Neural progenitor cell (in vitro differentiated cells): ENCODE data around the gene PPP2R5C.

Experiments used
- EZH2 ChIP-seq: fragments of 200-600 bp; sonication (generic); IDR thresholded peaks from 2 replicates; pipeline ENCODE4 v1.6.1; 2017; ENCODE audit warnings: antibody characterized with exemption, mild to moderate bottlenecking, moderate library complexity
- EZH2phosphoT487 ChIP-seq: fragments of 200-600 bp; sonication (generic); IDR thresholded peaks from 2 replicates; pipeline ENCODE4 v1.6.1; 2017; ENCODE audit warnings: antibody characterized with exemption
- TF ChIP-seq, protein P1 (sequence below): fragments of 200-600 bp; sonication (generic); IDR thresholded peaks from 2 replicates; pipeline ENCODE4 v1.5.1; 2017; ENCODE audit warnings: antibody characterized with exemption, mild to moderate bottlenecking

DNA sequence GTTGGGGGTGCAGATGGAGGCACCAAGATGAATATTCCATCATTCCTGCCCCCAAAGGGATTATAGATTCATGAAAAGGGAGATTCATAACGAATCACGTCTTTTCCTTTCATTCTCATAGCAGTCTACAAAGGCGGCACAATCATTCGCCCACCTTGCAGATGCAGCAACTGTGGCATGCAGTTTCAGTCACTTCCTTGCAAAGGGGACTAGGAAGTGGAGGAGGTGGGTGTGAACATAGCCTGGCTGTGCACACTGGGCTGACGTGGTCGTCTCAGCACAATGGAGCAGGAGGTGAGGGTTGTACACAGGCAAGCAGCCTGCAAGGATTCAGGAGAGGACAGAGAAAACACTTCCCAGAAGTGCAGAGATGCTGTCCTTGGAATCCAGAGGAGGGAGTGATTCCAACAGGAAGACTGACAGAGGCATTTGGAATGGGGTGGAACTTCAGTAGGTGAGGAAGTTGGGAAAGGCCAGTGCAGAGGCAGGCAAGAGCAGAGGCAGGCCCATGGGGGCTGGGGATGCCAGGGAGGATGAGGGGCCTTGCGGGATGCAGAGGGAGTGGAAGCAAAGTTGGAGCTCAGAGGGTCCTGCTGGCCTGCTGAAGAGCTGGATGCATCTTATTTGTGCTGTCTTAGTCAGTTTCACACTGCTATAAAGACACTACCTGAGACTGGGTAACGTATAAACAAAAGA lies 21.9 kb upstream of the PPP2R5C start:
- TF ChIP-seq, protein P1, sequence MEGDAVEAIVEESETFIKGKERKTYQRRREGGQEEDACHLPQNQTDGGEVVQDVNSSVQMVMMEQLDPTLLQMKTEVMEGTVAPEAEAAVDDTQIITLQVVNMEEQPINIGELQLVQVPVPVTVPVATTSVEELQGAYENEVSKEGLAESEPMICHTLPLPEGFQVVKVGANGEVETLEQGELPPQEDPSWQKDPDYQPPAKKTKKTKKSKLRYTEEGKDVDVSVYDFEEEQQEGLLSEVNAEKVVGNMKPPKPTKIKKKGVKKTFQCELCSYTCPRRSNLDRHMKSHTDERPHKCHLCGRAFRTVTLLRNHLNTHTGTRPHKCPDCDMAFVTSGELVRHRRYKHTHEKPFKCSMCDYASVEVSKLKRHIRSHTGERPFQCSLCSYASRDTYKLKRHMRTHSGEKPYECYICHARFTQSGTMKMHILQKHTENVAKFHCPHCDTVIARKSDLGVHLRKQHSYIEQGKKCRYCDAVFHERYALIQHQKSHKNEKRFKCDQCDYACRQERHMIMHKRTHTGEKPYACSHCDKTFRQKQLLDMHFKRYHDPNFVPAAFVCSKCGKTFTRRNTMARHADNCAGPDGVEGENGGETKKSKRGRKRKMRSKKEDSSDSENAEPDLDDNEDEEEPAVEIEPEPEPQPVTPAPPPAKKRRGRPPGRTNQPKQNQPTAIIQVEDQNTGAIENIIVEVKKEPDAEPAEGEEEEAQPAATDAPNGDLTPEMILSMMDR: no peak
- no peak for TF ChIP-seq EZH2phosphoT487
- no peak for TF ChIP-seq EZH2
